Keratinocyte (primary cell): ENCODE data around the gene MARCHF11. TPM values are rescaled to one million over a fixed set of nuclear protein-coding genes. Genes with fewer than 3 reads are reported as not detected.

Experiments used
- DNase-seq: peaks from one replicate; pipeline ENCODE4 v3.0.0-alpha.2; 2011; ENCODE audit warnings: low read depth, missing footprints, low spot score
- FAIRE-seq: peaks from 2 replicates; lab custom pipeline; 2011; peaks lifted over from hg19 to GRCh38; lab: Jason Lieb, UNC
- H2AFZ ChIP-seq: 2 replicates; pipeline ENCODE4 v1.6.0; 2012; ENCODE audit warnings: low read length, control low read depth, inconsistent platforms; ENCODE audit not compliant: control insufficient read depth
- H3K27ac ChIP-seq: 2 replicates; pipeline ENCODE4 v1.5.1; 2011; ENCODE audit warnings: low read length; ENCODE audit not compliant: control insufficient read depth, insufficient read depth
- H3K27me3 ChIP-seq: 3 replicates; pipeline ENCODE4 v1.6.0; 2011; ENCODE audit warnings: low read length; ENCODE audit not compliant: control insufficient read depth, insufficient read depth; ENCODE audit errors: extremely low read depth
- H3K36me3 ChIP-seq, 2 experiments: 2 replicates in 1 of 2; 3 replicates in 1 of 2; pipeline ENCODE4 v1.5.1; 2011; ENCODE audit warnings: low read length in 2 of 2, mild to moderate bottlenecking in 1 of 2; ENCODE audit not compliant: control insufficient read depth in 2 of 2, insufficient read depth in 2 of 2; ENCODE audit errors: extremely low read depth in 1 of 2
- H3K4me1 ChIP-seq: 3 replicates; pipeline ENCODE4 v1.5.1; 2011; ENCODE audit warnings: low read length; ENCODE audit not compliant: control insufficient read depth, insufficient read depth; ENCODE audit errors: extremely low read depth
- H3K4me2 ChIP-seq: 3 replicates; pipeline ENCODE4 v1.6.0; 2011; ENCODE audit warnings: low read depth, low read length; ENCODE audit not compliant: control insufficient read depth, insufficient read depth; ENCODE audit errors: extremely low read depth
- H3K4me3 ChIP-seq, 3 experiments: fragments of 200-600 bp in 1 of 3; sonication (generic) in 1 of 3; 2 replicates in 2 of 3; 3 replicates in 1 of 3; pipeline ENCODE4 v1.5.1; 2011 to 2016; ENCODE audit warnings: low read length in 3 of 3, mild to moderate bottlenecking in 3 of 3, control low read depth in 2 of 3, inconsistent platforms in 1 of 3, low read depth in 1 of 3, mixed read lengths in 1 of 3, mixed run types in 1 of 3, moderate library complexity in 1 of 3; ENCODE audit not compliant: control insufficient read depth in 2 of 3, insufficient read depth in 2 of 3; ENCODE audit errors: extremely low read depth in 1 of 3
- H3K79me2 ChIP-seq: 2 replicates; pipeline ENCODE4 v1.6.0; 2012; ENCODE audit warnings: low read length; ENCODE audit not compliant: control insufficient read depth, insufficient read depth
- H3K9ac ChIP-seq: 3 replicates; pipeline ENCODE4 v1.6.0; 2011; ENCODE audit warnings: low read length; ENCODE audit not compliant: control insufficient read depth, insufficient read depth; ENCODE audit errors: extremely low read depth
- H3K9me1 ChIP-seq: 3 replicates; pipeline ENCODE4 v1.6.0; 2011; ENCODE audit warnings: low read length; ENCODE audit not compliant: control insufficient read depth, insufficient read depth; ENCODE audit errors: extremely low read depth
- H3K9me3 ChIP-seq: 2 replicates; pipeline ENCODE4 v1.5.1; 2012; ENCODE audit warnings: low read depth, low read length; ENCODE audit not compliant: control insufficient read depth
- H4K20me1 ChIP-seq: 3 replicates; pipeline ENCODE4 v1.6.0; 2011; ENCODE audit warnings: low read length; ENCODE audit not compliant: control insufficient read depth, insufficient read depth; ENCODE audit errors: extremely low read depth
- EZH2 ChIP-seq: IDR thresholded peaks from one replicate; pipeline ENCODE4 v1.6.1; 2012; ENCODE audit warnings: inconsistent platforms, mild to moderate bottlenecking, low read length, moderate library complexity
- dilution Hi-C: fragments of 300-500 bp; cut with MboI; formaldehyde crosslinking; loops from one replicate; pipeline ENCODE4 v1.7.0; 2020; ENCODE audit warnings: low sequenced_read_pairs; ENCODE audit not compliant: extremely low pct_ligation_motif_present
- polyA plus RNA-seq, 5 experiments: library from polyadenylated mRNA; depleted of rRNA in 3 of 5; stranded (reverse) in 3 of 5; stranded (forward) in 1 of 5; unstranded in 1 of 5; fragments of >200 nt; gene quantifications; 1 replicate in 1 of 5; 2 replicates in 3 of 5; 3 replicates in 1 of 5; pipeline versions ENCODE4 v1.2.1 to v1.2.3, GENCODE V29; 2011 to 2012; ENCODE audit warnings: missing spikeins in 2 of 5, low read depth in 1 of 5, low replicate concordance in 1 of 5
- TF ChIP-seq, protein P1 (sequence below), 3 experiments: IDR thresholded peaks in 1 of 3; conservative IDR thresholded peaks in 1 of 3; optimal IDR thresholded peaks in 1 of 3; 2 replicates in 2 of 3; 3 replicates in 1 of 3; pipeline versions ENCODE3 to v1.5.1; 2011; ENCODE audit warnings: low read length in 3 of 3, mild to moderate bottlenecking in 3 of 3, moderate library complexity in 2 of 3, control low read depth in 1 of 3, inconsistent platforms in 1 of 3; ENCODE audit not compliant: insufficient read depth in 2 of 3; ENCODE audit errors: extremely low read depth in 1 of 3

The MARCHF11 gene
- polyA plus RNA-seq, 1 donor (not counting 4 experiments of a cell fraction or from before 2014, with no cell fraction given): 0.16 TPM

- Histone ChIP-seq H3K9ac (no peak overlapping the region), H3K4me3 (no peak overlapping the region), H3K36me3 (no peaks in the 10 kb centered on the region), H3K27me3 (no peaks in the 10 kb centered on the region), H3K4me1 (no peaks in the 10 kb centered on the region), H3K79me2 (no peaks in the 10 kb centered on the region), H2AFZ (no peak overlapping the region), H3K9me1 (no peaks in the 10 kb centered on the region), H3K4me2 (no peak overlapping the region), H3K9me3 (no peaks in the 10 kb centered on the region), H4K20me1 (no peaks in the 10 kb centered on the region), H3K27ac (no peak overlapping the region)
- TF ChIP-seq EZH2: no peak
- TF ChIP-seq, protein P1, sequence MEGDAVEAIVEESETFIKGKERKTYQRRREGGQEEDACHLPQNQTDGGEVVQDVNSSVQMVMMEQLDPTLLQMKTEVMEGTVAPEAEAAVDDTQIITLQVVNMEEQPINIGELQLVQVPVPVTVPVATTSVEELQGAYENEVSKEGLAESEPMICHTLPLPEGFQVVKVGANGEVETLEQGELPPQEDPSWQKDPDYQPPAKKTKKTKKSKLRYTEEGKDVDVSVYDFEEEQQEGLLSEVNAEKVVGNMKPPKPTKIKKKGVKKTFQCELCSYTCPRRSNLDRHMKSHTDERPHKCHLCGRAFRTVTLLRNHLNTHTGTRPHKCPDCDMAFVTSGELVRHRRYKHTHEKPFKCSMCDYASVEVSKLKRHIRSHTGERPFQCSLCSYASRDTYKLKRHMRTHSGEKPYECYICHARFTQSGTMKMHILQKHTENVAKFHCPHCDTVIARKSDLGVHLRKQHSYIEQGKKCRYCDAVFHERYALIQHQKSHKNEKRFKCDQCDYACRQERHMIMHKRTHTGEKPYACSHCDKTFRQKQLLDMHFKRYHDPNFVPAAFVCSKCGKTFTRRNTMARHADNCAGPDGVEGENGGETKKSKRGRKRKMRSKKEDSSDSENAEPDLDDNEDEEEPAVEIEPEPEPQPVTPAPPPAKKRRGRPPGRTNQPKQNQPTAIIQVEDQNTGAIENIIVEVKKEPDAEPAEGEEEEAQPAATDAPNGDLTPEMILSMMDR (optimal IDR thresholded peaks at IDR 0.05 in 1 of 3, IDR thresholded peaks at IDR 0.05 in 1 of 3, conservative IDR thresholded peaks at IDR 0.05 in 1 of 3; ENCODE audit: extremely low read depth in 1 of 3, insufficient read depth in 2 of 3, low read length in 3 of 3): no peak
- FAIRE-seq (no peak), DNase-seq (no peak)
- dilution Hi-C loops: no loop called here
Observed at GRCh38 chr5:16048132-16048531, 131.5 kb downstream of the MARCHF11 start.

DNA sequence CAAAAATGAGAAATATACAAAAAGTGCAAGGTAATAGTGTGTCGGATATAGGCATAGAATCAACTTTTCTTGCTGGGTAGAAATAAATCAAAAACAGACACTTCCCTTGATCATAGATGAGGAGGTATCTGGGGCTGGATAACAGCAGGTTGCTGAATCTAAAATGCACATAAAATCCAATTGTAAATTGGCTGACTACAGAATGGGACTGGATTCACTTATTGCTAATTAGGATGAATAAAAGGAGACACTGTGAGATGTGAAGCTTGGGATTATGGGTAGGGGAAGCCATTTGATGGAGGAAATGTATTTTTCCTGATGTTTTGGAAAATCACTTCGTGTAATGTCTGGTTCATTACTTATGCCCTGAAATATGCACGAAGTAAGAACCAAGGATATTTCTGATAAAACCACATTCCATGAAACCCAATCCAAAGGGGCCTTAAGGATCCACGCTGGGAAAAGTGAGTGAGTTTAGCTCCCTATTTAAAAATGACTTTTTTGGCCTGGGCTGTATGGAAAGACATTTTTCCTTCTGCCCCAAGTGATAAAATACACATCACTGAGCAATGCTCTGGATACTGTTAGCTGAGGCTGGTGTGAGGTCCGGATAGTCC lies 136.1 kb downstream of the MARCHF11 start:
- TF ChIP-seq, protein P1 (optimal IDR thresholded peaks at IDR 0.05 in 1 of 3, IDR thresholded peaks at IDR 0.05 in 1 of 3, conservative IDR thresholded peaks at IDR 0.05 in 1 of 3; ENCODE audit: extremely low read depth in 1 of 3, insufficient read depth in 2 of 3, low read length in 3 of 3): no peak
- no peak for TF ChIP-seq EZH2
- H3K27me3 ChIP-seq: no peaks in the 10 kb centered on the region
- H3K4me3 ChIP-seq: no peak overlapping the region
- no peaks in the 10 kb centered on the region for H4K20me1 ChIP-seq
- no peak overlapping the region for H3K27ac ChIP-seq
- H3K79me2 ChIP-seq: no peaks in the 10 kb centered on the region
- FAIRE-seq (no peak), DNase-seq (no peak)
- no peaks in the 10 kb centered on the region for H3K9me3 ChIP-seq
- no peaks in the 10 kb centered on the region for H3K9me1 ChIP-seq
- no peak overlapping the region for H2AFZ ChIP-seq
- H3K4me2 ChIP-seq: no peak overlapping the region
- H3K36me3 ChIP-seq: no peaks in the 10 kb centered on the region
- H3K9ac ChIP-seq: no peak overlapping the region
- dilution Hi-C loops: no loop called here
- no peaks in the 10 kb centered on the region for H3K4me1 ChIP-seq
